H9 (cell line): ENCODE results near the gene ZNF236. TPM values are rescaled to one million over a fixed set of nuclear protein-coding genes. Genes with fewer than 3 reads are reported as not detected.

Experiments used
- DNase-seq: peaks from one replicate; pipeline ENCODE4 v3.0.0-alpha.2; 2017
- H2AFZ ChIP-seq: one replicate; pipeline ENCODE4 v1.6.1; 2013; ENCODE audit warnings: mild to moderate bottlenecking, low read length, control low read depth, moderate library complexity
- H2AK5ac ChIP-seq: 2 replicates; pipeline ENCODE4 v1.6.1; 2013; ENCODE audit warnings: low read length, control low read depth, mixed read lengths; ENCODE audit not compliant: insufficient read length
- H2BK120ac ChIP-seq: one replicate; pipeline ENCODE4 v1.6.1; 2013; ENCODE audit warnings: low read depth, mild to moderate bottlenecking, low read length, control low read depth, inconsistent platforms; ENCODE audit not compliant: poor library complexity, severe bottlenecking
- H2BK12ac ChIP-seq: 2 replicates; pipeline ENCODE4 v1.6.1; 2013; ENCODE audit warnings: low read length, control low read depth, mixed read lengths, low read depth; ENCODE audit not compliant: insufficient read length
- H2BK15ac ChIP-seq: 2 replicates; pipeline ENCODE4 v1.6.1; 2013; ENCODE audit warnings: low read depth, low read length, control low read depth
- H2BK20ac ChIP-seq: one replicate; pipeline ENCODE4 v1.6.1; 2013; ENCODE audit warnings: low read depth, mild to moderate bottlenecking, low read length, control low read depth, inconsistent platforms; ENCODE audit not compliant: poor library complexity, severe bottlenecking
- H2BK5ac ChIP-seq: 2 replicates; pipeline ENCODE4 v1.6.1; 2013; ENCODE audit warnings: low read length, control low read depth, mixed read lengths; ENCODE audit not compliant: insufficient read length
- H3K14ac ChIP-seq: 2 replicates; pipeline ENCODE4 v1.6.1; 2013; ENCODE audit warnings: low read length, control low read depth; ENCODE audit not compliant: insufficient read depth
- H3K18ac ChIP-seq: 2 replicates; pipeline ENCODE4 v1.6.1; 2013; ENCODE audit warnings: low read depth, mild to moderate bottlenecking, mixed read lengths, low read length, control low read depth; ENCODE audit not compliant: insufficient read length
- H3K23ac ChIP-seq: 2 replicates; pipeline ENCODE4 v1.6.1; 2013; ENCODE audit warnings: low read length, control low read depth, mixed read lengths, low read depth; ENCODE audit not compliant: insufficient read length
- H3K23me2 ChIP-seq: 2 replicates; pipeline ENCODE4 v1.6.1; 2013; ENCODE audit warnings: low read depth, mild to moderate bottlenecking, mixed read lengths, low read length, control low read depth; ENCODE audit not compliant: insufficient read length, poor library complexity, severe bottlenecking
- H3K27ac ChIP-seq: 2 replicates; pipeline ENCODE4 v1.5.1; 2013; ENCODE audit warnings: low read length, control low read depth, mixed read lengths, low read depth; ENCODE audit not compliant: insufficient read length
- H3K27me3 ChIP-seq: 2 replicates; pipeline ENCODE4 v1.6.1; 2013; ENCODE audit warnings: low read length, control low read depth, inconsistent platforms; ENCODE audit not compliant: insufficient read depth
- H3K4ac ChIP-seq: 2 replicates; pipeline ENCODE4 v1.6.1; 2013; ENCODE audit warnings: low read depth, mild to moderate bottlenecking, control low read depth, inconsistent platforms, low read length, moderate library complexity
- H3K4me1 ChIP-seq: 2 replicates; pipeline ENCODE4 v1.6.1; 2013; ENCODE audit warnings: low read length, control low read depth, inconsistent platforms; ENCODE audit not compliant: insufficient read depth
- H3K4me2 ChIP-seq: 2 replicates; pipeline ENCODE4 v1.6.1; 2013; ENCODE audit warnings: low read length, control low read depth, mixed read lengths; ENCODE audit not compliant: insufficient read length, insufficient read depth
- H3K56ac ChIP-seq: 2 replicates; pipeline ENCODE4 v1.6.1; 2013; ENCODE audit warnings: low read depth, mild to moderate bottlenecking, mixed read lengths, low read length, control low read depth; ENCODE audit not compliant: insufficient read length
- H3K79me1 ChIP-seq: 2 replicates; pipeline ENCODE4 v1.6.1; 2013; ENCODE audit warnings: low read depth, mild to moderate bottlenecking, moderate library complexity, low read length, control low read depth, inconsistent platforms; ENCODE audit not compliant: insufficient read depth, poor library complexity, severe bottlenecking
- H3K79me2 ChIP-seq: 2 replicates; pipeline ENCODE4 v1.6.1; 2013; ENCODE audit warnings: low read length, control low read depth, inconsistent platforms; ENCODE audit not compliant: insufficient read depth
- H3K9ac ChIP-seq: 2 replicates; pipeline ENCODE4 v1.6.1; 2013; ENCODE audit warnings: low read length, control low read depth, mixed read lengths; ENCODE audit not compliant: insufficient read length; ENCODE audit errors: extremely low read depth
- H3K9me3 ChIP-seq: one replicate; pipeline ENCODE4 v1.6.1; 2013; ENCODE audit warnings: low read depth, low read length, inconsistent platforms; ENCODE audit not compliant: control insufficient read depth
- H3T11ph ChIP-seq: one replicate; pipeline ENCODE4 v1.6.1; 2013; ENCODE audit warnings: mild to moderate bottlenecking, low read length, control low read depth, inconsistent platforms
- H4K20me1 ChIP-seq: one replicate; pipeline ENCODE4 v1.6.1; 2013; ENCODE audit not compliant: control insufficient read depth, insufficient read length, insufficient read depth
- H4K5ac ChIP-seq: 2 replicates; pipeline ENCODE4 v1.6.1; 2013; ENCODE audit warnings: low read depth, mild to moderate bottlenecking, mixed read lengths, low read length, control low read depth; ENCODE audit not compliant: insufficient read length
- H4K8ac ChIP-seq: replicated peaks from 2 replicates; pipeline ENCODE4 v1.6.1; 2013; ENCODE audit warnings: low read length, control low read depth, mixed read lengths, low read depth; ENCODE audit not compliant: insufficient read length
- H4K91ac ChIP-seq: 2 replicates; pipeline ENCODE4 v1.6.1; 2013; ENCODE audit warnings: low read depth, mild to moderate bottlenecking, moderate library complexity, mixed read lengths, low read length, control low read depth; ENCODE audit not compliant: insufficient read length
- H3K27ac Mint-ChIP-seq, 3 experiments: 2 replicates in 2 of 3; 3 replicates in 1 of 3; pipeline ENCODE4 v1.8.0; 2020 to 2021; ENCODE audit warnings: mixed read lengths in 3 of 3, mild to moderate bottlenecking in 1 of 3, moderate library complexity in 1 of 3
- H3K27me3 Mint-ChIP-seq: 2 replicates; pipeline ENCODE4 v1.8.0; 2021; ENCODE audit warnings: low read depth, mild to moderate bottlenecking, moderate library complexity, mixed read lengths
- H3K36me3 Mint-ChIP-seq, 3 experiments: 2 replicates in 2 of 3; 3 replicates in 1 of 3; pipeline ENCODE4 v1.8.0; 2020 to 2021; ENCODE audit warnings: low read depth in 3 of 3, mixed read lengths in 3 of 3; ENCODE audit not compliant: insufficient read depth in 1 of 3
- H3K4me1 Mint-ChIP-seq, 2 experiments: 2 replicates each; pipeline ENCODE4 v1.8.0; 2020; ENCODE audit warnings: mixed read lengths in 2 of 2
- H3K4me3 Mint-ChIP-seq, 2 experiments: 2 replicates in 1 of 2; 3 replicates in 1 of 2; pipeline ENCODE4 v1.8.0; 2020 to 2021; ENCODE audit warnings: mild to moderate bottlenecking in 2 of 2, mixed read lengths in 2 of 2, moderate library complexity in 1 of 2
- H3K9me3 Mint-ChIP-seq, 2 experiments: 2 replicates in 1 of 2; 3 replicates in 1 of 2; pipeline ENCODE4 v1.8.0; 2020; ENCODE audit warnings: mild to moderate bottlenecking in 2 of 2, mixed read lengths in 2 of 2, moderate library complexity in 1 of 2
- CTCF ChIP-seq: fragments of 200-600 bp; sonication (generic); conservative IDR thresholded peaks from 3 replicates; pipeline ENCODE4 v1.8.0; 2021; ENCODE audit warnings: antibody characterized with exemption, mild to moderate bottlenecking
- WGBS: extraction: QIAGEN DNeasy Blood & Tissue Kit; methylation state at CpG from one replicate; pipeline ENCODE4 v1.1.7; 2013; ENCODE audit warnings: missing lambda C conversion rate, low lambda C conversion rate, mixed read lengths; ENCODE audit not compliant: insufficient read length; ENCODE audit errors: extremely low coverage; 5-methylcytosine and 5-hydroxymethylcytosine counted together
- total RNA-seq: library from RNA; stranded (reverse); gene quantifications from 2 replicates; pipeline ENCODE4 v1.2.1, GENCODE V29; 2021

ZNF236 gene
- total RNA-seq, 1 experiment from 2014 or later, result 16.0 TPM

- H3K4me2 ChIP-seq, result no peak overlapping the region
- no peaks in the 10 kb centered on the region for H3K79me1 ChIP-seq
- no peaks in the 10 kb centered on the region for H3K9me3 Mint-ChIP-seq
- H3K23me2 ChIP-seq, result no peaks in the 10 kb centered on the region
- no peak overlapping the region for H4K8ac ChIP-seq
- H3K36me3 Mint-ChIP-seq, result no peaks in the 10 kb centered on the region
- H2AK5ac ChIP-seq, result no peak overlapping the region
- H2AFZ ChIP-seq, result no peak overlapping the region
- no peak overlapping the region for H3K27ac Mint-ChIP-seq
- H3K79me2 ChIP-seq, result no peaks in the 10 kb centered on the region
- H3K27me3 ChIP-seq, result no peaks in the 10 kb centered on the region
- no peak overlapping the region for H3K18ac ChIP-seq
- H3K14ac ChIP-seq, result no peak overlapping the region
- H3T11ph ChIP-seq, result no peak overlapping the region
- H2BK120ac ChIP-seq, result no peak overlapping the region
- no peak for TF ChIP-seq CTCF
- no CpG with 5 or more reads among the region's 19 CpGs for WGBS
- peaks cover 36 to 41% of the 10 kb centered on the region in 2 experiments for H3K4me1 Mint-ChIP-seq
- no peak overlapping the region for H4K5ac ChIP-seq
- no peak overlapping the region for H2BK15ac ChIP-seq
- no peak overlapping the region for H3K23ac ChIP-seq
- H3K4me1 ChIP-seq, result peaks cover 9% of the 10 kb centered on the region; the same call in 1 of the 2 replicates
- no peaks in the 10 kb centered on the region for H3K9me3 ChIP-seq
- no peak overlapping the region for H2BK20ac ChIP-seq
- no peak overlapping the region for H3K56ac ChIP-seq
- peaks cover 4% of the 10 kb centered on the region for H4K20me1 ChIP-seq
- no peak overlapping the region for H3K9ac ChIP-seq
- H2BK12ac ChIP-seq, result no peak overlapping the region
- H3K4me3 Mint-ChIP-seq, result no peak overlapping the region
- no peak for DNase-seq
- H3K27ac ChIP-seq, result no peak overlapping the region
- no peak overlapping the region for H2BK5ac ChIP-seq
- H3K4ac ChIP-seq, result no peak overlapping the region
- H4K91ac ChIP-seq, result no peak overlapping the region
- H3K27me3 Mint-ChIP-seq, result no peaks in the 10 kb centered on the region; the same call in 1 of the 2 replicates
Observed at GRCh38 chr18:77009675-77010074, 187.3 kb downstream of the ZNF236 start.
